Ovary (tissue), 3 donors: ENCODE data around the gene EPC2.

ENCODE experiments used
- CTCF ChIP-seq, 3 donors: fragments of 450-650 bp in 2 of 3; fragments of 200-600 bp in 1 of 3; IDR thresholded peaks; one replicate each; pipeline versions ENCODE4 v1.5.1 to v1.8.0; 2016 to 2022; ENCODE audit warnings: antibody characterized with exemption in 3 of 3, mild to moderate bottlenecking in 1 of 3
- EP300 ChIP-seq: sonication (generic); formaldehyde crosslinking; IDR thresholded peaks from one replicate; pipeline ENCODE4 v1.6.1; 2017; ENCODE audit warnings: antibody characterized with exemption
- donor health status: DM: no; HTN: no; CAD: no.

- TF ChIP-seq CTCF (IDR thresholded peaks at IDR 0.05) (no peak), EP300 (no peak)
Measured at GRCh38 chr2:148687543-148687942, 43.0 kb downstream of the EPC2 start.
